PC-9 (cell line): ENCODE data around the gene CCR6.

Source experiments
- EZH2 ChIP-seq: fragments of 200-600 bp; sonication (generic); IDR thresholded peaks from 2 replicates; pipeline ENCODE4 v1.8.0; 2017; ENCODE audit warnings: antibody characterized with exemption, low read depth
- TF ChIP-seq, protein P1 (sequence below): fragments of 200-600 bp; sonication (generic); conservative IDR thresholded peaks from 2 replicates; pipeline ENCODE4 v1.6.1; 2017; ENCODE audit warnings: mixed run types, antibody characterized with exemption, mild to moderate bottlenecking, moderate library complexity

DNA sequence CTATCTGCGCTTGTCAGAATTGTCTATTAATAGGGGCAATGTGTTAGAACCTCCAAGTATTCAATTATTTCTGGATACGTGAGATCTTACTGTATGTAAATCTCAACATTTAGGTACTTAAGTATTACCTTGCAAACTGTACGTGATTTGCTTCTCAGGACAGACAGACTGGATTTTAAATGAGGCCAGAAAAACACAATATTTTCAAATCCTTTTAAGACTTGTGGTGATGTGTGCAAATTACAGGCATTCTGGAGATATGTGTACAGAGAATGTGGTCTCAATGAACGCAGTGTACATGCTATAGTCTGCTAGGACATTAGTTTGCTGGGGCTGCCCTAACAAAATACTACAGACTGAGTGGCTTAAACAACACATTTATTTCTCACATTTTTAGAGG lies 16.9 kb downstream of the CCR6 start:
- TF ChIP-seq, protein P1, sequence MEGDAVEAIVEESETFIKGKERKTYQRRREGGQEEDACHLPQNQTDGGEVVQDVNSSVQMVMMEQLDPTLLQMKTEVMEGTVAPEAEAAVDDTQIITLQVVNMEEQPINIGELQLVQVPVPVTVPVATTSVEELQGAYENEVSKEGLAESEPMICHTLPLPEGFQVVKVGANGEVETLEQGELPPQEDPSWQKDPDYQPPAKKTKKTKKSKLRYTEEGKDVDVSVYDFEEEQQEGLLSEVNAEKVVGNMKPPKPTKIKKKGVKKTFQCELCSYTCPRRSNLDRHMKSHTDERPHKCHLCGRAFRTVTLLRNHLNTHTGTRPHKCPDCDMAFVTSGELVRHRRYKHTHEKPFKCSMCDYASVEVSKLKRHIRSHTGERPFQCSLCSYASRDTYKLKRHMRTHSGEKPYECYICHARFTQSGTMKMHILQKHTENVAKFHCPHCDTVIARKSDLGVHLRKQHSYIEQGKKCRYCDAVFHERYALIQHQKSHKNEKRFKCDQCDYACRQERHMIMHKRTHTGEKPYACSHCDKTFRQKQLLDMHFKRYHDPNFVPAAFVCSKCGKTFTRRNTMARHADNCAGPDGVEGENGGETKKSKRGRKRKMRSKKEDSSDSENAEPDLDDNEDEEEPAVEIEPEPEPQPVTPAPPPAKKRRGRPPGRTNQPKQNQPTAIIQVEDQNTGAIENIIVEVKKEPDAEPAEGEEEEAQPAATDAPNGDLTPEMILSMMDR, result no peak
- no peak for TF ChIP-seq EZH2
